ENCODE data around the gene CCL26. TPM values are rescaled to one million over a fixed set of nuclear protein-coding genes. Genes with fewer than 3 reads are reported as not detected.

CCL26 gene
- total RNA-seq, 1 donor from 2014 or later = not detected

- Mint-ChIP-seq H3K27me3 (ENCODE audit: unreplicated experiment) (peaks cover 7% of the 10 kb centered on the region), H3K36me3 (ENCODE audit: unreplicated experiment) (no peaks in the 10 kb centered on the region)
- DNase-seq = peak; percentile 47
Measured at GRCh38 chr7:75737856-75738603, 34.0 kb downstream of the CCL26 start.

GRCh38 chr7:75735581-75736350, 36.2 kb downstream of the CCL26 start:
- peaks cover 4% of the 10 kb centered on the region for H3K9me3 Mint-ChIP-seq (ENCODE audit: unreplicated experiment)
- no peak for DNase-seq
- H3K27me3 Mint-ChIP-seq (ENCODE audit: unreplicated experiment) = peaks cover 5% of the 10 kb centered on the region
- no peaks in the 10 kb centered on the region for H3K36me3 Mint-ChIP-seq (ENCODE audit: unreplicated experiment)
- no peak overlapping the region for H3K27ac Mint-ChIP-seq (ENCODE audit: unreplicated experiment)
- no peak overlapping the region for H3K4me3 Mint-ChIP-seq (ENCODE audit: unreplicated experiment)
- peaks cover 12% of the 10 kb centered on the region for H3K4me1 Mint-ChIP-seq (ENCODE audit: low read depth, unreplicated experiment)
- TF ChIP-seq CTCF (IDR thresholded peaks at IDR 0.05; ENCODE audit: partially characterized antibody, unreplicated experiment) = no peak

More at GRCh38 chr7:75737856-75738603, 34.0 kb downstream of the CCL26 start:
- TF ChIP-seq CTCF (IDR thresholded peaks at IDR 0.05; ENCODE audit: partially characterized antibody, unreplicated experiment) = no peak
- Mint-ChIP-seq H3K4me1 (ENCODE audit: low read depth, unreplicated experiment) (peaks cover 16% of the 10 kb centered on the region), H3K27ac (ENCODE audit: unreplicated experiment) (peak overlapping the region; percentile 84), H3K4me3 (ENCODE audit: unreplicated experiment) (peak overlapping the region; percentile 93), H3K9me3 (ENCODE audit: unreplicated experiment) (peaks cover 4% of the 10 kb centered on the region)

GRCh38 chr7:75734586-75735458, 37.2 kb downstream of the CCL26 start:
- H3K27me3 Mint-ChIP-seq (ENCODE audit: unreplicated experiment) = peaks cover 5% of the 10 kb centered on the region
- peaks cover 12% of the 10 kb centered on the region for H3K4me1 Mint-ChIP-seq (ENCODE audit: low read depth, unreplicated experiment)
- H3K36me3 Mint-ChIP-seq (ENCODE audit: unreplicated experiment) = no peaks in the 10 kb centered on the region
- no peak overlapping the region for H3K27ac Mint-ChIP-seq (ENCODE audit: unreplicated experiment)
- H3K9me3 Mint-ChIP-seq (ENCODE audit: unreplicated experiment) = peaks cover 4% of the 10 kb centered on the region
- no peak for TF ChIP-seq CTCF (IDR thresholded peaks at IDR 0.05; ENCODE audit: partially characterized antibody, unreplicated experiment)
- peak overlapping the region; percentile 42 for H3K4me3 Mint-ChIP-seq (ENCODE audit: unreplicated experiment)
- DNase-seq = peak; percentile 28

- no peak for TF ChIP-seq CTCF (IDR thresholded peaks at IDR 0.05; ENCODE audit: partially characterized antibody, unreplicated experiment)
- no peak overlapping the region for H3K27ac Mint-ChIP-seq (ENCODE audit: unreplicated experiment)
Measured at GRCh38 chr7:75732764-75733630, 39.0 kb downstream of the CCL26 start.

More at GRCh38 chr7:75732764-75733630, 39.0 kb downstream of the CCL26 start:
- Mint-ChIP-seq H3K36me3 (ENCODE audit: unreplicated experiment) (no peaks in the 10 kb centered on the region), H3K27me3 (ENCODE audit: unreplicated experiment) (peaks cover 7% of the 10 kb centered on the region), H3K4me3 (ENCODE audit: unreplicated experiment) (no peak overlapping the region), H3K9me3 (ENCODE audit: unreplicated experiment) (peaks cover 3% of the 10 kb centered on the region), H3K4me1 (ENCODE audit: low read depth, unreplicated experiment) (peaks cover 12% of the 10 kb centered on the region)
- DNase-seq = no peak

All from glutamatergic neuron (in vitro differentiated cells).